Endothelial cell (in vitro differentiated cells): ENCODE data around the gene SNAPC3. TPM values are rescaled to one million over a fixed set of nuclear protein-coding genes. Genes with fewer than 3 reads are reported as not detected.
"Not testable (repeated sequence)": the region's sequence is repeated elsewhere in the genome, so short reads cannot be mapped to it uniquely, and the experiment has no call there.

Source experiments
- DNase-seq: peaks from one replicate; pipeline ENCODE4 v3.0.0; 2021; ENCODE audit warnings: low spot score
- H3K27ac Mint-ChIP-seq: one replicate; pipeline ENCODE4 v1.8.0; 2021; ENCODE audit warnings: mixed read lengths, inconsistent platforms; ENCODE audit not compliant: unreplicated experiment
- H3K27me3 Mint-ChIP-seq: one replicate; pipeline ENCODE4 v1.8.0; 2021; ENCODE audit warnings: mild to moderate bottlenecking, moderate library complexity, mixed read lengths, inconsistent platforms; ENCODE audit not compliant: unreplicated experiment
- H3K36me3 Mint-ChIP-seq: one replicate; pipeline ENCODE4 v1.8.0; 2021; ENCODE audit warnings: mild to moderate bottlenecking, low read depth, mixed read lengths, inconsistent platforms; ENCODE audit not compliant: unreplicated experiment
- H3K4me1 Mint-ChIP-seq: one replicate; pipeline ENCODE4 v1.8.0; 2021; ENCODE audit warnings: mild to moderate bottlenecking, mixed read lengths, inconsistent platforms; ENCODE audit not compliant: unreplicated experiment
- H3K4me3 Mint-ChIP-seq: one replicate; pipeline ENCODE4 v1.8.0; 2021; ENCODE audit warnings: mild to moderate bottlenecking, mixed read lengths, inconsistent platforms; ENCODE audit not compliant: unreplicated experiment
- H3K9me3 Mint-ChIP-seq: one replicate; pipeline ENCODE4 v1.8.0; 2021; ENCODE audit warnings: mixed read lengths, inconsistent platforms; ENCODE audit not compliant: unreplicated experiment
- total RNA-seq: library from RNA; stranded (reverse); fragmentation: NEBNext Ultra II Directional; extraction: Animal tissue kit (Norgen Biotek cat#: 25700); gene quantifications from one replicate; pipeline ENCODE4 v1.2.1, GENCODE V29; 2021; ENCODE audit not compliant: unreplicated experiment
- TF ChIP-seq, protein P1 (sequence below): fragments of 200-600 bp; sonication (generic); IDR thresholded peaks from one replicate; pipeline ENCODE4 v1.5.0; 2021; ENCODE audit warnings: antibody characterized with exemption; ENCODE audit not compliant: unreplicated experiment

SNAPC3 gene
- total RNA-seq, 1 donor from 2014 or later, result 31.8 TPM

DNA sequence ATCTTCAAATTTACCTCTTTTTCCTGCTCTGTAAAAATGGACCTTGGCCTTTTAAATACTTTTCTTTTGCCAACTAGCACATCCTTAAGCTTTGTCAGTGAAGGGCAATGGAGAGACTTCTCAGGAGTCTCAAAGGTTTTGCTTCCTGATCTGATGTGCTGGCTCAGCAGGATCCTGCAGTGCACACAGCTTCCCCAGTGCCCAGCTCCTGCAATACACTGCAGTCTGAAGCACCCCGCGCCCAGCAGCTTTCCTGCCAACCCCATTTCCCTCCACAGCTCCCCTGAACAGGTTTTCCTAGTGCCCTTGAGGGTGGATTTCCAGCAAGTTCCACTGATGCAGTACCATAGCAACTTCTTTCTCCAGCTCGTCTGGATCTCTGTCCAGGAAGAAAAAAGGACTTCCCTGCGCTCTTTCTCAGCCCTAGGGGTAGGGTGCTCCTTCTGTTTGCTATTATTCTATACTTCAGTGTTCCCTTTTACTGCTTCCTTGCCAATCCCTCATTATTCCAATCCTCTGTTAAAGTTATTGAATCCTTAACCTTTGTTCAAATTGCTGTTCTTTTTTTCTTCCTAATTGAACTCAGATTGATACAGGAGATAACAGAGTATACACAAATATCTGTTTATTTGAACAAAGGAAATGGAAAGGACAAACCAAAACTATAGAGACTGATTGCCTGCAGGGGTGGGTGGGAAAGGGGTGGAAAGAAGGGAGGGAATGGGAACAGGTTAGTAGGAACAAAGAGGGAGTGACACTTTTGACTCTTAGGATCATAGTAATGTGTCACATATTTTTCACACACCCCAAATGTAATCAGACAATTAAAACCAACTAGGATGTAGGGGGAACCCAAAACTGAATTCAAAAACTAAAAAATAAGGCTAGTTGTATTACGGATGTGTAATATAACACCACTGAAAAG is 8.5 kb downstream of the SNAPC3 start:
- no peak overlapping the region for H3K4me3 Mint-ChIP-seq
- no peaks in the 10 kb centered on the region for H3K27me3 Mint-ChIP-seq
- DNase-seq, result no peak
- peaks cover 20% of the 10 kb centered on the region for H3K4me1 Mint-ChIP-seq
- peaks cover 16% of the 10 kb centered on the region for H3K36me3 Mint-ChIP-seq
- no peaks in the 10 kb centered on the region for H3K9me3 Mint-ChIP-seq
- TF ChIP-seq, protein P1, sequence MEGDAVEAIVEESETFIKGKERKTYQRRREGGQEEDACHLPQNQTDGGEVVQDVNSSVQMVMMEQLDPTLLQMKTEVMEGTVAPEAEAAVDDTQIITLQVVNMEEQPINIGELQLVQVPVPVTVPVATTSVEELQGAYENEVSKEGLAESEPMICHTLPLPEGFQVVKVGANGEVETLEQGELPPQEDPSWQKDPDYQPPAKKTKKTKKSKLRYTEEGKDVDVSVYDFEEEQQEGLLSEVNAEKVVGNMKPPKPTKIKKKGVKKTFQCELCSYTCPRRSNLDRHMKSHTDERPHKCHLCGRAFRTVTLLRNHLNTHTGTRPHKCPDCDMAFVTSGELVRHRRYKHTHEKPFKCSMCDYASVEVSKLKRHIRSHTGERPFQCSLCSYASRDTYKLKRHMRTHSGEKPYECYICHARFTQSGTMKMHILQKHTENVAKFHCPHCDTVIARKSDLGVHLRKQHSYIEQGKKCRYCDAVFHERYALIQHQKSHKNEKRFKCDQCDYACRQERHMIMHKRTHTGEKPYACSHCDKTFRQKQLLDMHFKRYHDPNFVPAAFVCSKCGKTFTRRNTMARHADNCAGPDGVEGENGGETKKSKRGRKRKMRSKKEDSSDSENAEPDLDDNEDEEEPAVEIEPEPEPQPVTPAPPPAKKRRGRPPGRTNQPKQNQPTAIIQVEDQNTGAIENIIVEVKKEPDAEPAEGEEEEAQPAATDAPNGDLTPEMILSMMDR, result no peak
- peak overlapping the region; percentile 21 for H3K27ac Mint-ChIP-seq

DNA sequence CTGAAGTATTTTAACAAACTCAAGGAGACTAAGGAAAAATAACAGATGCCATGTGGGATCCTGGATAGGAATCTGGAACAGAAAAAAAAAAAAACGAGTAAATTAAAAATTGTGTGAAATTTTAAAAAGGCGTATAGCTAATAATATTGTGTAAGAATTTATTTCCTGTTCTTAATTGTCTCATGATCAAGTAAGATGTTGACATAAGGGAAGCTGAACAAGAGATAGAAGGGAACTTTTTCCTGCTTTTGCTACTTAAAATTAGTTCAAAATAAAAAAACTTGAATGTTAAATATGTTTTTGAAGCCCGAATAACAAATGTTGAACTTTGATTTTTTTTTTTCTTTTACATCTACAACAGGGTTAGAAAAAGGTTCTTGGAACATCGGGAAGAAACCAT is 10.5 kb downstream of the SNAPC3 start:
- H3K4me3 Mint-ChIP-seq, result no peak overlapping the region
- TF ChIP-seq, protein P1, result no peak
- H3K36me3 Mint-ChIP-seq, result peaks cover 22% of the 10 kb centered on the region
- no peaks in the 10 kb centered on the region for H3K9me3 Mint-ChIP-seq
- H3K27ac Mint-ChIP-seq, result no peak overlapping the region
- no peaks in the 10 kb centered on the region for H3K27me3 Mint-ChIP-seq
- DNase-seq, result no peak
- H3K4me1 Mint-ChIP-seq, result peaks cover 13% of the 10 kb centered on the region

DNA sequence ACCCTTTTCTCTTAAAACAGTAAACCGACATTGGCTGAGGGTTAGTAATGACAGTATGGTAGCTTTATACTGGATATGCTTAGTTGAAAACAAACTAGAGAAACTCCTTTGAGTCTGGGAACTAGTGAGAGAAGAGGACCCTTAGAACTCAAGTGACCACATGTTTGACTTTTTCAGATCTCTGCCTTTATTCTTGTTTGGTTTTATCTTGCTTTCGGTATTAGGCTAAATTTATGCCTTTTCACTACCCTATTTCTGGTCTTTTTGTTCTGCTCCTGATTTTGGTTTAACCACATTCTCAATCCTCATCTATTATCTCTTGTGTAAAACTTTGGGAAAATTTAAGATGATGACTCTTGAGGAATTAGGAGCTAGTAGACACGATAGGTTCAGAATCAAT is 11.0 kb downstream of the SNAPC3 start:
- Mint-ChIP-seq H3K27ac (no peak overlapping the region), H3K9me3 (no peaks in the 10 kb centered on the region), H3K4me3 (no peak overlapping the region), H3K36me3 (peaks cover 22% of the 10 kb centered on the region), H3K27me3 (no peaks in the 10 kb centered on the region), H3K4me1 (peaks cover 13% of the 10 kb centered on the region)
- DNase-seq, result no peak
- TF ChIP-seq, protein P1, result no peak

DNA sequence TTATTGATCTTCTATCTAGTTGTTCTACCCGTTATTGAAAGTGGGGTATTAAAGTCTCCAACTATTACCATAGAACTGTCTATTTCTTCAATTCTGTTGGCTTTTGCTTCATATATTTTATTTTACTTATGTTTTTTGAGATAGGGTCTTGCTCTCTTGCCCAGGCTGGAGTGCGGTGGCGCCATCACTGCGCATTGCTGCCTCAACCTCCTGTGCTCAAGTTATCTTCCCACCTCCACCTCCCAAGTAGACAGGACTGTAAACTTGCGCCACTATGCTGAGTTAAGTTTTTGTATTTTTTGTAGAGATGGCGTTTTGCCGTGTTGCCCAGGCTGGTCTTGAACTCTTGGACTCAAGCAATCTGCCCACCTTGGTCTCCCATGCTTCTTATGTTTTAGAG is 16.2 kb downstream of the SNAPC3 start:
- Mint-ChIP-seq H3K4me1 (no peaks in the 10 kb centered on the region), H3K27me3 (peaks cover 5% of the 10 kb centered on the region), H3K4me3 (no peak overlapping the region), H3K36me3 (peaks cover 49% of the 10 kb centered on the region), H3K27ac (no peak overlapping the region), H3K9me3 (peaks cover 7% of the 10 kb centered on the region)
- TF ChIP-seq, protein P1, result no peak
- no peak for DNase-seq

DNA sequence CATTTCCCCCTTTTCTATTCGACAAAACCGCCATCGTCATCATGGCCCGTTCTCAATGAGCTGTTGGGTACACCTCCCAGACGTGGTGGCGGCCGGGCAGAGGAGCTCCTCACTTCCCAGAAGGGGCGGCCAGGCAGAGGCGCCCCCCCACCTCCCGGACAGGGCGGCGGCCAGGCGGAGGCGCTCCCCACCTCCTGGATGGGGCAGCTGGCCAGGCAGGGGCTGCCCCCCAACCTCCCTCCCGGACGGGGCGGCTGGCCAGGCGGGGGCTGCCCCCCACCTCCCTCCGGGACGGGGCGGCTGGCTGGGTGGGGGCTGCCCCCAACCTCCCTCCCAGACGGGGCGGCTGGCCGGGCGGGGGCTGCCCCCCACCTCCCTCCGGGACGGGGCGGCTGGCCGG is 19.2 kb downstream of the SNAPC3 start:
- H3K9me3 Mint-ChIP-seq, H3K4me1 Mint-ChIP-seq, DNase-seq, H3K27ac Mint-ChIP-seq, H3K4me3 Mint-ChIP-seq, H3K27me3 Mint-ChIP-seq: not testable (repeated sequence)
- H3K36me3 Mint-ChIP-seq, result peaks cover 58% of the 10 kb centered on the region

DNA sequence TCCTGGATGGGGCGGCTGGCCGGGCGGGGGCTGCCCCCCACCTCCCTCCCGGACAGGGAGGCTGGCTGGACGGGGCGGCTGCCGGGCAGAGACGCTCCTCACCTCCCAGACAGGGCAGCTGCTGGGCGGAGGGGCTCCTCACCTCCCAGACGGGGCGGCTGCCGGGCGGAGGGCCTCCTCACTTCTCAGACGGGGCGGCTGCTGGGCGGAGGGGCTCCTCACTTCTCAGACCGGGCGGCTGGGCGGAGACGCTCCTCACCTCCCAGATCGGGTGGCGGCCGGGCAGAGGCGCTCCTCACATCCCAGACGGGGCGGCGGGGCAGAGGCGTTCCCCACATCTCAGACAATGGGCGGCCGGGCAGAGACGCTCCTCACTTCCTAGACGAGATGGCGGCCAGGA is 19.6 kb downstream of the SNAPC3 start:
- not testable (repeated sequence) for H3K27me3 Mint-ChIP-seq, H3K9me3 Mint-ChIP-seq, H3K4me3 Mint-ChIP-seq, DNase-seq, H3K4me1 Mint-ChIP-seq, H3K27ac Mint-ChIP-seq
- H3K36me3 Mint-ChIP-seq, result peaks cover 61% of the 10 kb centered on the region
